ENCODE measurements around the gene SLC36A2. TPM values are rescaled to one million over a fixed set of nuclear protein-coding genes. Genes with fewer than 3 reads are reported as not detected.

The SLC36A2 gene
- total RNA-seq, 1 experiment from 2014 or later, result not detected

DNA sequence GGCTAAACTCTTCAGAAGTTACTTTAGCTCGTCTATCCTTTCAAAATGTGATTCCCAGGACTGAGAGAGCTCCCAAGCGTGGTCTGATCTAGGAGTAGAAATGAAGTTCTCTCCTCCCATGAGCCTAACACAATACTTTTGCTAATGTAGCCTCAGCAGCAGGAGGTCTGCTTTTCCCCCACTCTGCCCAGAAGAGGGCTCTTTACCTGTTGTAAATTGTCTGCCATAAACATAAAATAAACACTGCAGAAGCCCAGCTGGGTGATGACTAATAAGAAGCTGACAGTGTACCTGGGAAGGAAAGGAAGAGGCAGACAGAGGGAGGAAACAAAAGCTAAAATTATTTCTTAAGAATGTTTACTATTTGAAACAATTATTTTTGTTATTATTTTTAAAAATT lies 59.2 kb downstream of the SLC36A2 start:
- Histone ChIP-seq H3K4me3 (ENCODE audit: low read depth, low read length) (no peak overlapping the region), H3K27me3 (replicated peaks; ENCODE audit: control insufficient read depth, insufficient read depth, low read length) (no peaks in the 10 kb centered on the region), H3K4me1 (peaks cover 6% of the 10 kb centered on the region), H3K9me3 (no peaks in the 10 kb centered on the region), H3K36me3 (ENCODE audit: control insufficient read depth, insufficient read depth, low read length) (no peaks in the 10 kb centered on the region)
- H3K36me3 Mint-ChIP-seq (ENCODE audit: insufficient read depth, unreplicated experiment), result no peaks in the 10 kb centered on the region
- intact Hi-C loops (cut with micrococcal nuclease; ENCODE audit: unreplicated experiment), result loop anchor here (1.0 kb wide), 3 partner anchors 10 to 364 kb away; no protein-coding TSS in a partner anchor
- TF ChIP-seq CTCF (IDR thresholded peaks at IDR 0.05; ENCODE audit: insufficient read depth in 1 of 2, low read depth in 1 of 2, low read length in 1 of 2, severe bottlenecking in 1 of 2, unreplicated experiment in 1 of 2), result peak in 1 of 2 experiments; percentile 67
- H3K4me3 Mint-ChIP-seq (ENCODE audit: unreplicated experiment), result no peak overlapping the region
- BruUV-seq (replicated peaks), result no TSS peak
- POLR2A ChIA-PET, result no interaction called here
- DNase-seq, result peak; percentile 50 to 53
- H3K27me3 Mint-ChIP-seq (ENCODE audit: insufficient read depth, unreplicated experiment), result no peaks in the 10 kb centered on the region
- peaks cover 8% of the 10 kb centered on the region for H3K9me3 Mint-ChIP-seq (ENCODE audit: unreplicated experiment)
- H3K27ac Mint-ChIP-seq (ENCODE audit: unreplicated experiment), result no peak overlapping the region
- CTCF ChIA-PET, result interaction anchor here (0.6 to 1.5 kb wide), 4 partner anchors 10 to 36 kb away, joined by 3 to 6 read pairs (median 6); partner anchors contain the start of gene GM2A
- H3K4me1 Mint-ChIP-seq (ENCODE audit: low read depth, unreplicated experiment), result peaks cover 12% of the 10 kb centered on the region

DNA sequence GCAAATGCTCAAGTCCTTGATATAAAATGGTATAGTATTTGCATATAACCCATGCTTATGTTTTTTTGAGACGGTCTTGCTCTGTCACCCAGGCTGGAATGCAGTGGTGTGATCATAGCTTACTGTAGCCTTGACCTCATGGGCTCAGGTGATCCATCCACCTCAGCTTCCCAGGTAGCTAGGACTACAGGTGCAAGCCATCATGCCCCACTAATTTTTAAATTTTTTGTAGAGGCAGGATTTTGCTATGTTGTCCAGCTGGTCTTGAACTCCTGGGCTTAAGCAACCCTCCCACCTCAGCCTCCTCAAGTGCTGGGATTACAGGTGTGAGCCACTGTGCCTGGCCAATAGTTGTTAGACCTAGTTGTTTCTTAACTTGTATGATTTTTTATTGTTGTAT lies 61.1 kb downstream of the SLC36A2 start:
- POLR2A ChIA-PET, result no interaction called here
- peaks cover 9% of the 10 kb centered on the region for H3K4me1 ChIP-seq
- peaks cover 12% of the 10 kb centered on the region for H3K4me1 Mint-ChIP-seq (ENCODE audit: low read depth, unreplicated experiment)
- no peaks in the 10 kb centered on the region for H3K36me3 Mint-ChIP-seq (ENCODE audit: insufficient read depth, unreplicated experiment)
- H3K4me3 ChIP-seq (ENCODE audit: low read depth, low read length), result no peak overlapping the region
- H3K27me3 ChIP-seq (replicated peaks; ENCODE audit: control insufficient read depth, insufficient read depth, low read length), result no peaks in the 10 kb centered on the region
- no peaks in the 10 kb centered on the region for H3K27me3 Mint-ChIP-seq (ENCODE audit: insufficient read depth, unreplicated experiment)
- intact Hi-C loops (cut with micrococcal nuclease; ENCODE audit: unreplicated experiment), result no loop called here
- H3K9me3 Mint-ChIP-seq (ENCODE audit: unreplicated experiment), result peaks cover 8% of the 10 kb centered on the region
- no peaks in the 10 kb centered on the region for H3K36me3 ChIP-seq (ENCODE audit: control insufficient read depth, insufficient read depth, low read length)
- H3K27ac Mint-ChIP-seq (ENCODE audit: unreplicated experiment), result no peak overlapping the region
- CTCF ChIA-PET, result interaction anchor here (0.6 to 1.2 kb wide), 2 partner anchors 12 to 33 kb away, joined by 3 to 4 read pairs; partner anchors contain the start of gene GM2A
- BruUV-seq (replicated peaks), result no TSS peak
- no peak for DNase-seq
- no peak for TF ChIP-seq CTCF (IDR thresholded peaks at IDR 0.05; ENCODE audit: insufficient read depth in 1 of 2, low read depth in 1 of 2, low read length in 1 of 2, severe bottlenecking in 1 of 2, unreplicated experiment in 1 of 2)
- H3K9me3 ChIP-seq, result no peaks in the 10 kb centered on the region
- H3K4me3 Mint-ChIP-seq (ENCODE audit: unreplicated experiment), result no peak overlapping the region

DNA sequence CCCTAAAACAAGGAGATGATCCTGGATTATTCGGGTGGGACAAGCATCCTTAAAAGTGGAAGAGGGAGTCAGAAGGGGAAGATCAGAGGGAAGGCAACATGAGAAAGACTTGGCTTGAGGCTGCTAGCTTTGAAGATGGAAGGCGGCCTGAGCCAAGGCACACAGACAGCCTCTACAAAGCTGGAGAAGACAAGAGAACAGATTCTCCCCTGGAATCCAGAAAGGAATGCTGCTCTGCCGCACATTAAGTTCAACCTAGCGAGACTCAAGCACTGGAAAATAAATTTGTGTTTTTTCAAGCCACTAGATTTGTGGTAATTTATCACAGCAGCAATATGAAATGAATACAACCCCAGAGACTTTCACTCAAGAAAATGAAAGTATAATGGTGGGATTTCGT lies 61.7 kb downstream of the SLC36A2 start:
- no peaks in the 10 kb centered on the region for H3K36me3 Mint-ChIP-seq (ENCODE audit: insufficient read depth, unreplicated experiment)
- no peak overlapping the region for H3K4me3 ChIP-seq (ENCODE audit: low read depth, low read length)
- BruUV-seq (replicated peaks), result no TSS peak
- H3K9me3 Mint-ChIP-seq (ENCODE audit: unreplicated experiment), result peaks cover 8% of the 10 kb centered on the region
- H3K4me1 ChIP-seq, result peaks cover 9% of the 10 kb centered on the region
- no peaks in the 10 kb centered on the region for H3K36me3 ChIP-seq (ENCODE audit: control insufficient read depth, insufficient read depth, low read length)
- intact Hi-C loops (cut with micrococcal nuclease; ENCODE audit: unreplicated experiment), result no loop called here
- ChIA-PET CTCF (interaction anchor here (1.2 kb wide), 1 partner anchor 13 kb away, joined by 4 read pairs; no protein-coding TSS in a partner anchor), POLR2A (no interaction called here)
- H3K9me3 ChIP-seq, result no peaks in the 10 kb centered on the region
- no peak for TF ChIP-seq CTCF (IDR thresholded peaks at IDR 0.05; ENCODE audit: insufficient read depth in 1 of 2, low read depth in 1 of 2, low read length in 1 of 2, severe bottlenecking in 1 of 2, unreplicated experiment in 1 of 2)
- H3K4me3 Mint-ChIP-seq (ENCODE audit: unreplicated experiment), result no peak overlapping the region
- no peaks in the 10 kb centered on the region for H3K27me3 Mint-ChIP-seq (ENCODE audit: insufficient read depth, unreplicated experiment)
- H3K27ac Mint-ChIP-seq (ENCODE audit: unreplicated experiment), result no peak overlapping the region
- H3K4me1 Mint-ChIP-seq (ENCODE audit: low read depth, unreplicated experiment), result peaks cover 12% of the 10 kb centered on the region
- no peaks in the 10 kb centered on the region for H3K27me3 ChIP-seq (replicated peaks; ENCODE audit: control insufficient read depth, insufficient read depth, low read length)
- DNase-seq, result no peak
